KMS-11 (cell line): ENCODE data around the gene CD300LG.
"Not testable (repeated sequence)": the region's sequence is repeated elsewhere in the genome, so short reads cannot be mapped to it uniquely, and the experiment has no call there.

ENCODE experiments used
- H2AFZ ChIP-seq: fragments of 200-600 bp; sonication (generic); 2 replicates; pipeline ENCODE4 v1.6.1; 2016; ENCODE audit warnings: antibody characterized with exemption, mixed run types, low read depth
- H3K27ac ChIP-seq: fragments of 200-600 bp; sonication (generic); 2 replicates; pipeline ENCODE4 v1.6.1; 2016; ENCODE audit warnings: mild to moderate bottlenecking, mixed run types
- H3K27me3 ChIP-seq: fragments of 200-600 bp; sonication (generic); 2 replicates; pipeline ENCODE4 v1.6.1; 2017; ENCODE audit warnings: mild to moderate bottlenecking, low read depth, mixed run types, moderate library complexity; ENCODE audit not compliant: insufficient read depth
- H3K36me3 ChIP-seq: fragments of 200-600 bp; sonication (generic); 2 replicates; pipeline ENCODE4 v1.6.1; 2017; ENCODE audit warnings: mild to moderate bottlenecking, mixed run types; ENCODE audit not compliant: insufficient read depth
- H3K4me1 ChIP-seq: fragments of 200-600 bp; sonication (generic); 2 replicates; pipeline ENCODE4 v1.6.1; 2016; ENCODE audit warnings: mild to moderate bottlenecking, low read depth, mixed run types; ENCODE audit not compliant: poor library complexity, severe bottlenecking
- H3K4me2 ChIP-seq: fragments of 200-600 bp; sonication (generic); 2 replicates; pipeline ENCODE4 v1.7.0; 2016; ENCODE audit warnings: mild to moderate bottlenecking, mixed run types
- H3K4me3 ChIP-seq: fragments of 200-600 bp; sonication (generic); IDR thresholded peaks from 2 replicates; pipeline ENCODE4 v1.6.1; 2017; ENCODE audit warnings: low read depth, low read length, mixed read lengths; ENCODE audit not compliant: insufficient read depth
- H3K79me2 ChIP-seq: fragments of 200-600 bp; sonication (generic); 2 replicates; pipeline ENCODE4 v1.6.1; 2016; ENCODE audit warnings: low read depth, mixed run types; ENCODE audit not compliant: insufficient read depth
- H3K9ac ChIP-seq: fragments of 200-600 bp; sonication (generic); 2 replicates; pipeline ENCODE4 v1.6.1; 2016; ENCODE audit warnings: mild to moderate bottlenecking, mixed run types
- H4K20me1 ChIP-seq: fragments of 200-600 bp; sonication (generic); 2 replicates; pipeline ENCODE4 v1.6.1; 2016; ENCODE audit warnings: mild to moderate bottlenecking, mixed run types; ENCODE audit not compliant: insufficient read depth
- TF ChIP-seq, protein P1 (sequence below): fragments of 200-600 bp; sonication (generic); conservative IDR thresholded peaks from 2 replicates; pipeline ENCODE4 v1.6.1; 2017; ENCODE audit warnings: low read depth, mild to moderate bottlenecking, antibody characterized with exemption, low read length, moderate library complexity, mixed read lengths

Gene CD300LG

DNA sequence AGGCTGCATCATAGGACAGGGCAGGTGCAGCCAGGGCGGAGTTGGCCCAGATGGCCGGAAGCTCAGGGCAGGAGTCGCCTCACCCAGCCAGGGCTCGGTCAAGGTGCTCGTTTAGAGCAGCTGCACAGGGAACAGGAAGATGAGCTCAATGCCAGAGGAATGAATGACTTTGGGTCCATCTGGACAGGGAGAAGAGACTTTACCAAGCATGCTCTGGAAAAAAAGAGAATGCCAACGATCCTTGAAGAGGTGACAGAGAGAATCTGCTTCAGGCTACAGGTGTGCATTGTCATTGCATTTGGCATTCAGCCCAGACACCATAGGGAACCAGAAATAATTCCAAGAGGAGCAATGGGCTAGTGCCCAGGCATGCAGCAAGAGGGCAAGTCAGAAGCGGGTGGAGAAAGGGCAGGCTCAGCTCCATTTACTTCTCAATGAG lies 7.3 kb upstream of the CD300LG start:
- no peak overlapping the region for H3K4me2 ChIP-seq
- H4K20me1 ChIP-seq: no peaks in the 10 kb centered on the region
- H3K79me2 ChIP-seq: no peaks in the 10 kb centered on the region
- H3K27me3 ChIP-seq: peaks cover 2% of the 10 kb centered on the region; the same call in 1 of the 2 replicates
- peaks cover 8% of the 10 kb centered on the region for H3K4me1 ChIP-seq
- no peak overlapping the region for H3K27ac ChIP-seq
- no peak overlapping the region for H2AFZ ChIP-seq
- H3K4me3 ChIP-seq: no peak overlapping the region
- no peaks in the 10 kb centered on the region for H3K36me3 ChIP-seq
- H3K9ac ChIP-seq: no peak overlapping the region
- TF ChIP-seq, protein P1, sequence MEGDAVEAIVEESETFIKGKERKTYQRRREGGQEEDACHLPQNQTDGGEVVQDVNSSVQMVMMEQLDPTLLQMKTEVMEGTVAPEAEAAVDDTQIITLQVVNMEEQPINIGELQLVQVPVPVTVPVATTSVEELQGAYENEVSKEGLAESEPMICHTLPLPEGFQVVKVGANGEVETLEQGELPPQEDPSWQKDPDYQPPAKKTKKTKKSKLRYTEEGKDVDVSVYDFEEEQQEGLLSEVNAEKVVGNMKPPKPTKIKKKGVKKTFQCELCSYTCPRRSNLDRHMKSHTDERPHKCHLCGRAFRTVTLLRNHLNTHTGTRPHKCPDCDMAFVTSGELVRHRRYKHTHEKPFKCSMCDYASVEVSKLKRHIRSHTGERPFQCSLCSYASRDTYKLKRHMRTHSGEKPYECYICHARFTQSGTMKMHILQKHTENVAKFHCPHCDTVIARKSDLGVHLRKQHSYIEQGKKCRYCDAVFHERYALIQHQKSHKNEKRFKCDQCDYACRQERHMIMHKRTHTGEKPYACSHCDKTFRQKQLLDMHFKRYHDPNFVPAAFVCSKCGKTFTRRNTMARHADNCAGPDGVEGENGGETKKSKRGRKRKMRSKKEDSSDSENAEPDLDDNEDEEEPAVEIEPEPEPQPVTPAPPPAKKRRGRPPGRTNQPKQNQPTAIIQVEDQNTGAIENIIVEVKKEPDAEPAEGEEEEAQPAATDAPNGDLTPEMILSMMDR: no peak

DNA sequence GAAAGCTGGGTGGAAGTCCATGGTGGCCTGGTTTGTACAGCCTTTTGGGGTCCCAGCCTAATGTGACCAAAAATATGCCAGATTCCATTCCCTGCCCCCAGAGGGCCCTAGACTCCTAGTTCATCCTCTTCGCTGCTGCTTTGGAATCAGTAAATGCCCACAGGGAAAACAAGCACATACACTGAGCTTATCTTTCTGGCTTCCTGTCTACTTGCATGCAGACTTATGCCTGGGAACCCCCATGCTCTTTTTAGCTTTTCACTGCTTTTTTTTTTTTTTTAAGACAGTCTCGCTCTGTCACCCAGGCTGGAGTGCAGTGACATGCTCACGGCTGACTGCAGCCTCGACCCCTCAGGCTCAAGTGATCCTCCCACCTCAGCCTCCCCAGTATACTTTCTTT lies 6.2 kb upstream of the CD300LG start:
- H3K4me1 ChIP-seq: peaks cover 8% of the 10 kb centered on the region
- H3K27ac ChIP-seq: no peak overlapping the region
- TF ChIP-seq, protein P1: no peak
- H3K27me3 ChIP-seq: peaks cover 2% of the 10 kb centered on the region; the same call in 1 of the 2 replicates
- H4K20me1 ChIP-seq: no peaks in the 10 kb centered on the region
- no peaks in the 10 kb centered on the region for H3K36me3 ChIP-seq
- H3K9ac ChIP-seq: no peak overlapping the region
- H3K4me3 ChIP-seq: no peak overlapping the region
- H2AFZ ChIP-seq: no peak overlapping the region
- no peaks in the 10 kb centered on the region for H3K79me2 ChIP-seq
- H3K4me2 ChIP-seq: no peak overlapping the region

DNA sequence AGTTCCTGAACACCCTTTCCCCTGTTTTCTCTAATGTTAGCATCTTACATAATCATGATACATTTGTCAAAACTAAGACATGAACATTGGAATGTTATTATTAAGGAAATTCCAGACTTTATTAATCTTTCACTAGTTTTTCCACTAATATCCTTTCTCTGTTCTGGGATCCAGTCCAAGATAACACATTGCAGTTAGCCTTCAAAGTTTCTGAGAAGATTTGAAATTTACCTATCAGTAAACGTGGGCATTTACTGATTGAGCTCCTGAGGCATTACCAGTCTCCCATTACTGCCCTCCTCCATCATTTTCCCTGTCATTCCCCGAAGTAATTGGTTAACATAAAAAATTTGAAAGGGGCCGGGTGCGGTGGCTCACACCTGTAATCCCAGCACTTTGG lies 5.7 kb upstream of the CD300LG start:
- H3K36me3 ChIP-seq: no peaks in the 10 kb centered on the region
- H3K9ac ChIP-seq: no peak overlapping the region
- no peak overlapping the region for H2AFZ ChIP-seq
- H3K79me2 ChIP-seq: no peaks in the 10 kb centered on the region
- H4K20me1 ChIP-seq: no peaks in the 10 kb centered on the region
- H3K27ac ChIP-seq: no peak overlapping the region
- peaks cover 8% of the 10 kb centered on the region for H3K4me1 ChIP-seq
- TF ChIP-seq, protein P1: no peak
- H3K4me3 ChIP-seq: no peak overlapping the region
- H3K4me2 ChIP-seq: no peak overlapping the region
- H3K27me3 ChIP-seq: peaks cover 2% of the 10 kb centered on the region; the same call in 1 of the 2 replicates

DNA sequence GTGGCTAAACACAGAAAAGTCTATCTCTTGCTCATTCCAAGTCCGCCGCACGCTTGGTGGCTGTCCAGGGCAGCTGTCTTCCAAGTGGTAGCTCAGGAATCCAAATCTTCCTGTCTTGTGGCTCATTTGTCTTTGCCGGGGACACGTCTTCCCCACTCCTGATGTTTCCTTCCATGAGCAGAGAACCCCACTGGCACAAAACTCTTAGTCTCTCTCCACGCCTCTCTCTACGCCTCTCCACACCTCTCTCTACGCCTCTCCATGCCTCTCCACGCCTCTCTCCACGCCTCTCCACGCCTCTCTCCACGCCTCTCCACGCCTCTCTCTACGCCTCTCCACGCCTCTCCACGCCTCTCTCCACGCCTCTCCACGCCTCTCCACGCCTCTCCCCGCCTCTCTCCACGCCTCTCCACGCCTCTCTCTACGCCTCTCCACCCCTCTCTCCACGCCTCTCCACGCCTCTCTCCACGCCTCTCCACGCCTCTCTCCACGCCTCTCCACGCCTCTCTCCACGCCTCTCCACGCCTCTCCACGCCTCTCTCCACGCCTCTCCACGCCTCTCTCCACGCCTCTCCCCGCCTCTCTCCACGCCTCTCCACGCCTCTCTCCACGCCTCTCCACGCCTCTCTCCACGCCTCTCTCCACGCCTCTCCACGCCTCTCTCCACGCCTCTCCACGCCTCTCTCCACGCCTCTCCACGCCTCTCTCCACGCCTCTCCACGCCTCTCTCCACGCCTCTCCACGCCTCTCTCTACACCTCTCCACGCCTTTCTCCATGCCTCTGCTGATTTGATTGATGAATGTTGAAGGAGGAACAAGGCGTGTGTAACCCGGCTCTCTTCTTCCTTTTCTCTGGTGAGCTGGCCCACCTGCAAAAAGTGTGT lies 4.6 kb upstream of the CD300LG start:
- H3K9ac ChIP-seq, H3K27me3 ChIP-seq, H2AFZ ChIP-seq, H3K4me3 ChIP-seq, H3K4me1 ChIP-seq, H4K20me1 ChIP-seq, H3K79me2 ChIP-seq, H3K27ac ChIP-seq, H3K4me2 ChIP-seq, H3K36me3 ChIP-seq: not testable (repeated sequence)

DNA sequence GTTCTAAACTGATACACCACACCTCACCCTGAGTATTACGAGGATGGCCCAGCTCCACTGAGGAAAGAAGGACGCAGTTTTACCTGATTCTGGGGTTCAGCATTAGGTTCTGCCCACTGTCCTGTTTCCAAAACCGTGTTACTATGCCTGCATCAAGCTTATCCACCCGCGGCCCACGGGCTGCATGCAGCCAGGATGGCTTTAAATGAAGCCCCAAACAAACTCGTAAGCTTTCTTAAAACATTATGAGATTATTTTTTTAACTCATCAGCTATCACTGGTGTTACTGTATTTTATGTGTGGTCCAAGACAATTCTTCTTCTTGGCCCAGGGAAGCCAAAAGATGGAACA lies 4.0 kb upstream of the CD300LG start:
- Histone ChIP-seq H3K27ac (no peak overlapping the region), H3K4me2 (no peak overlapping the region)

More for the DNA sequence above, 4.0 kb upstream of the CD300LG start:
- Histone ChIP-seq H3K9ac (no peak overlapping the region), H4K20me1 (no peaks in the 10 kb centered on the region), H3K4me1 (peaks cover 8% of the 10 kb centered on the region), H3K27me3 (peaks cover 11% of the 10 kb centered on the region; the same call in 1 of the 2 replicates), H3K36me3 (no peaks in the 10 kb centered on the region), H3K4me3 (no peak overlapping the region), H3K79me2 (no peaks in the 10 kb centered on the region), H2AFZ (no peak overlapping the region)
- TF ChIP-seq, protein P1: no peak
